ENCODE results near the gene RBP2.

The RBP2 gene

DNA sequence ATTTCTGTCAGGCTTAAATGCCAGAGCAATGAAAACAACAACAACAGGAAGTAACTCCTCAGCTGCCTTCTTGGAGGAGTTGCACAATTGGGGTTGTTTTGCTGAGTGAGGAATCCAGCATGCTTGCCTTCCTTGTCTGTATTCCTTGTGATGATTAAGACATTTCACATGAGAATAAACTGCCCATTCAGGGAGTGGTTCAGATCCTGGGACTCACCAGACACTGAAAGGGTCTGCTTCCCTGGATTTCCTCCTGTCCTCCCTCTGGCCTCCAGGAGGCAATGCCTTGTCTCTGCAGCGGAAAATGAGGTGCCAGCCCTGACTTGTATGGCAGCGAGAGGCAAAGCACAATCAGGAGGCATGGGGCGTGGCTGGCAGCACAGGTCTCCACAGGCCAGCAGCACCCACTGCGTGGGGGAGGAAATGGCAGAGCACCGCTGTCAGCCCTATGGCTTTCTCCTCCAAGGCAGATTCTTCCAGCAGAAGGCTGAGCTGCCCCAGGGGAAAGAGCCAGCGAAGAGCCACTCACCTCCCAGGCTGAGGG, 41.5 kb downstream of the RBP2 start:
- peak; percentile 8 for TF ChIP-seq CTCF (conservative IDR thresholded peaks at IDR 0.05; ENCODE audit: low read depth, low read length)
- no peak overlapping the region for H3K4me3 ChIP-seq (ENCODE audit: low read depth, low read length)
- peak; percentile 86 for DNase-seq (ENCODE audit: low read depth)

GRCh38 chr3:139434228-139434627, 42.1 kb downstream of the RBP2 start:
- no peak for DNase-seq (ENCODE audit: low read depth)
- no peak overlapping the region for H3K4me3 ChIP-seq (ENCODE audit: low read depth, low read length)
- no peak for TF ChIP-seq CTCF (conservative IDR thresholded peaks at IDR 0.05; ENCODE audit: low read depth, low read length)

DNA sequence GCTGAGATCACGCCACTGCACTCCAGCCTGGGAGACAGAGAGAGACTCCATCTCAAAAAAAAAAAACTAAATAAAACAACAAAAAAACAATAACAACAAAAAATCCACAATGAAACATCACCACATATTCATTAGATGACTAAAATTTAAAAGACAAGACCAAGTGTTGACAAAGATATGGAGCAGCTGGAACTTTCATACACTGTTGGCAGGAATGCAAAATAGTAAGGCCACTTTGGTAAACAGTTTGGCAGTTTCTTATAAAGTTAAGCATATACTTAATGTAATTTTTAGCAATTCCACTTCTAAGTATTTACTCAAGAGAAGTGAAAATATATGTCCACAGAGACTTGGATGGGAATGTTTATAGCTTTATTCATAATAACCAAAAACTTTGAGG, 43.2 kb downstream of the RBP2 start:
- TF ChIP-seq CTCF (conservative IDR thresholded peaks at IDR 0.05; ENCODE audit: low read depth, low read length) = no peak
- DNase-seq (ENCODE audit: low read depth) = no peak
- no peak overlapping the region for H3K4me3 ChIP-seq (ENCODE audit: low read depth, low read length)

GRCh38 chr3:139430493-139430892, 45.8 kb downstream of the RBP2 start:
- H3K4me3 ChIP-seq (ENCODE audit: low read depth, low read length) = no peak overlapping the region
- TF ChIP-seq CTCF (conservative IDR thresholded peaks at IDR 0.05; ENCODE audit: low read depth, low read length) = no peak
- DNase-seq (ENCODE audit: low read depth) = no peak

DNA sequence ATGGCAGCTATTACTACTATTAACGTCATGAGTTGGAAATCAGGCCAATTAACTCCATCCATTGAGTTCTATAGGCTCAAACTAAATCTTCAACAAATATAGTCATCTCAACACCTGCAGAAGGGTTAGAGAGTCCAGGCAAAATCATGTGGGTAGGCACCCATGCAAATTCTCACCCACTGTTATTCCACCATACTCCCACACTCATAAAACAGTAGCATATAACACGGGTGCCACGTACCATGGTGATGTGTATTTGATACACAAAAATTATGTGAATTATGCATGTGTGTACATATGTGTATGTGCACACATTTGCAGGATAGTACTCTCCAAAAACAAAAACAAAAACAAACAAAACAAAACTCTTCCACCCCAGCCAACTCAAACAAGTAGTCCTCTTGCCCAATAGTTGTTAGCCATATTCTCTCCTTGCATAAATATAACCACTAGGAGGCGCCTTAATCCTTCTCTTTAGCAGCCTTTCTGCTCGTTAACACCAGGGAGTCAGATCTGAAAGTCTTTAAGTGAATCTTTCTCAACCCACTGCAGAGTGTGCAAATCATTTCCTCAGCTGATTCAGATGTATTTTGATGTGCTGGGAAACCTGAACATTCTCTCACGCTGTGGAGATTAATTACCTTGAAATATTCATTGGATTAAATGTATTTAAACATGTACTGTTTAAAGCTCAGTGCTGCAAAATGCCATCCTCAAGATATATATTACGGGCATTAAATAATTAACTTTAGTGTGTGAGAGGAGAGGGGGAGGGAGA, 48.8 kb downstream of the RBP2 start:
- DNase-seq (ENCODE audit: low read depth) = peak; percentile 91
- H3K4me3 ChIP-seq (ENCODE audit: low read depth, low read length) = no peak overlapping the region
- TF ChIP-seq CTCF (conservative IDR thresholded peaks at IDR 0.05; ENCODE audit: low read depth, low read length) = peak; percentile 80

DNA sequence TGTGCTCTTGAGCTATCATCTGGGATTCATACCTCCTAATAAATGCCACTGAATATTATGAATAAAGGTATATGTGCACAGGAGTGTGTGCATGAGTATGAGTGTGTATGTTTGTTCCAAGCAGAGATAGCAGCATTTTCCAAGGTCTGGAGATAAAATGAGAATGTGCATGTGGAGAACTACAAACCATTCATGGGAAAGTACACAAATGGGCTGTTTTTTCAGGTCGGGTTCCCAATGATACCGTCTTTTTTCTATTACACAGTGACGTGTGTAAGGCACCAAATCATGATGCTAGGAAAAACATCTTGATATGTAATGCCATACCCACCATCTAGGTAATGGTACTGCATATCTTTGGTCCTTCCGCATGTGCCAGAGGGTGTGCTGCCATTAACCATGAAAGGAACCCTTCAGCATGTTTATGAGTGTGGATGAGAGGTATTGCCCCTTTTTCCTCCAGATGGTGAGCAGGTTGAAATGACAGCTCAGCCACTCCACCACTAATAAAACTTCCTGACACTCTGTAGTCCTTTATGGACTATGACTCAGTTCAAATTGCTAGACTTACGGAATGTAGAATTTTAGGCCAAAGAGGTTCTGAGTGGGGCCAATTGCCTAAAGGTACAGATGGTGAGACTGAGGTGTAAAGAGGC, 50.4 kb downstream of the RBP2 start:
- no peak for DNase-seq (ENCODE audit: low read depth)
- no peak overlapping the region for H3K4me3 ChIP-seq (ENCODE audit: low read depth, low read length)
- no peak for TF ChIP-seq CTCF (conservative IDR thresholded peaks at IDR 0.05; ENCODE audit: low read depth, low read length)

All from choroid plexus epithelial cell (primary cell).